Measurements from ENCODE around the gene SETD6.

- TF ChIP-seq CTCF (IDR thresholded peaks at IDR 0.05) (no peak), POLR2A (IDR thresholded peaks at IDR 0.05) (no peak), POLR2AphosphoS5 (IDR thresholded peaks at IDR 0.05; ENCODE audit: insufficient read depth in 1 of 2, low read depth in 1 of 2) (no peak)
Observed at GRCh38 chr16:58495521-58496331, 19.6 kb upstream of the SETD6 start.
